K562 (cell line): ENCODE data around the gene HSPA4L. TPM values are rescaled to one million over a fixed set of nuclear protein-coding genes. Genes with fewer than 3 reads are reported as not detected.

Experiments used
- ATAC-seq: fragments of 200-7000 bp; cut with Tn5 transposase; 3 replicates; pipeline ENCODE4 v1.9.1; 2020; ENCODE audit warnings: moderate library complexity
- BruUV-seq: library from RNA; stranded (reverse); fragments of 400-500 nt; replicated peaks from 2 replicates; lab custom pipeline; 2021; lab: Mats Ljungman, UMichigan
- CTCF ChIA-PET: fragments of 300-600 bp; formaldehyde crosslinking; extraction: SDS; loops from one replicate; lab custom pipeline; 2021; ENCODE audit warnings: low intra/inter-chr PET ratio; lab: Yijun Ruan, JAX
- POLR2A ChIA-PET: fragments of 300-600, 350-650 bp; sonication (Branson Sonifier 250); formaldehyde crosslinking; extraction: SDS; loops from one replicate; lab custom pipeline; 2021; ENCODE audit warnings: antibody characterized with exemption, inconsistent platforms; lab: Yijun Ruan, JAX
- DNase-seq, 4 experiments: peaks; one replicate each; pipeline versions ENCODE4 v3.0.0 to v3.0.0-alpha.2; 2011 to 2018; ENCODE audit warnings: low spot score in 3 of 4, mixed read lengths in 3 of 4; ENCODE audit errors: extremely low read depth in 1 of 4
- FAIRE-seq: peaks from 2 replicates; lab custom pipeline; 2011; peaks lifted over from hg19 to GRCh38; lab: Jason Lieb, UNC
- H2AFZ ChIP-seq: 2 replicates; pipeline ENCODE4 v1.6.0; 2011; ENCODE audit warnings: low read depth, low read length, control low read depth, inconsistent platforms
- H3K27ac ChIP-seq: fragments of 200-600 bp; 3 replicates; pipeline ENCODE4 v1.8.0; 2011; ENCODE audit warnings: low read depth, mild to moderate bottlenecking, control low read depth, inconsistent platforms, low read length, moderate library complexity, mixed read lengths; ENCODE audit errors: extremely low read depth
- H3K27me3 ChIP-seq, 2 experiments: fragments of 300-600 bp in 1 of 2; 2 replicates in 1 of 2; 3 replicates in 1 of 2; pipeline versions ENCODE4 v1.6.0 to v1.8.0; 2011; ENCODE audit warnings: inconsistent platforms in 2 of 2, low read length in 2 of 2, mild to moderate bottlenecking in 1 of 2, mixed read lengths in 1 of 2, moderate library complexity in 1 of 2; ENCODE audit not compliant: control insufficient read depth in 2 of 2, insufficient read depth in 2 of 2
- H3K36me3 ChIP-seq: fragments of 300-600 bp; 3 replicates; pipeline ENCODE4 v1.8.0; 2011; ENCODE audit warnings: mild to moderate bottlenecking, low read length, inconsistent platforms; ENCODE audit not compliant: control insufficient read depth, insufficient read depth
- H3K4me1 ChIP-seq, 2 experiments: fragments of 200-600 bp in 1 of 2; replicated peaks in 1 of 2; 2 replicates in 1 of 2; 3 replicates in 1 of 2; pipeline versions ENCODE4 v1.5.1 to v1.8.0; 2011; ENCODE audit warnings: inconsistent platforms in 2 of 2, low read length in 2 of 2, mild to moderate bottlenecking in 1 of 2, mixed read lengths in 1 of 2, moderate library complexity in 1 of 2; ENCODE audit not compliant: control insufficient read depth in 2 of 2, insufficient read depth in 2 of 2
- H3K4me2 ChIP-seq: 2 replicates; pipeline ENCODE4 v1.6.1; 2011; ENCODE audit warnings: low read length, control low read depth, inconsistent platforms, mixed read lengths; ENCODE audit not compliant: insufficient read depth
- H3K4me3 ChIP-seq: fragments of 200-600 bp; sonication (generic), shearing (Covaris generic); 2 replicates; pipeline ENCODE4 v1.5.1; 2016; ENCODE audit warnings: control low read depth, inconsistent platforms
- H3K79me2 ChIP-seq: fragments of 200-600 bp; 3 replicates; pipeline ENCODE4 v1.8.0; 2011; ENCODE audit warnings: low read length, inconsistent platforms; ENCODE audit not compliant: control insufficient read depth, insufficient read depth
- H3K9ac ChIP-seq, 2 experiments: 2 replicates each; pipeline versions ENCODE4 v1.6.0 to v1.6.1; 2011; ENCODE audit warnings: low read depth in 2 of 2, low read length in 2 of 2, control low read depth in 1 of 2, inconsistent platforms in 1 of 2, mild to moderate bottlenecking in 1 of 2, mixed read lengths in 1 of 2; ENCODE audit not compliant: insufficient read depth in 1 of 2
- H3K9me1 ChIP-seq: one replicate; pipeline ENCODE4 v1.6.0; 2011; ENCODE audit warnings: inconsistent platforms, mild to moderate bottlenecking, low read length, moderate library complexity; ENCODE audit not compliant: control insufficient read depth, insufficient read depth
- H3K9me3 ChIP-seq: replicated peaks from 2 replicates; pipeline ENCODE4 v1.5.1; 2011; ENCODE audit warnings: low read depth, low read length, inconsistent platforms; ENCODE audit not compliant: control insufficient read depth, insufficient read depth
- H4K20me1 ChIP-seq: replicated peaks from 2 replicates; pipeline ENCODE4 v1.6.1; 2011; ENCODE audit warnings: low read length, inconsistent platforms, mixed read lengths; ENCODE audit not compliant: control insufficient read depth, insufficient read depth
- ARID1B ChIP-seq: fragments of 450-650 bp; IDR thresholded peaks from 2 replicates; pipeline ENCODE4 v1.6.1; 2016; ENCODE audit warnings: antibody characterized with exemption, mild to moderate bottlenecking, inconsistent platforms
- ATF1 ChIP-seq, 2 experiments: fragments of 450-650 bp in 1 of 2; IDR thresholded peaks; 2 replicates each; pipeline ENCODE4 v1.6.1; 2016; ENCODE audit warnings: missing compliant biosample characterization in 1 of 2, missing genetic modification characterization in 1 of 2
- ATF3 ChIP-seq, 2 experiments: fragments of 450-650 bp in 1 of 2; sonication (generic) in 1 of 2; formaldehyde crosslinking in 1 of 2; IDR thresholded peaks in 1 of 2; conservative IDR thresholded peaks in 1 of 2; 2 replicates each; pipeline versions ENCODE4 v1.6.1 to v1.8.1; 2016 to 2023; ENCODE audit warnings: mild to moderate bottlenecking in 2 of 2, moderate library complexity in 2 of 2, inconsistent platforms in 1 of 2, missing genetic modification reagents in 1 of 2
- CREBBP ChIP-seq: IDR thresholded peaks from one replicate; pipeline ENCODE4 v1.6.1; 2012; ENCODE audit warnings: low read depth, mild to moderate bottlenecking, control low read depth, inconsistent platforms, low read length
- CREM ChIP-seq: IDR thresholded peaks from 2 replicates; pipeline ENCODE4 v1.6.1; 2014; ENCODE audit warnings: antibody characterized with exemption, low read depth
- ESRRA ChIP-seq: fragments of 450-650 bp; IDR thresholded peaks from 2 replicates; pipeline ENCODE4 v1.6.1; 2014; ENCODE audit warnings: low read depth, mild to moderate bottlenecking, moderate library complexity, borderline replicate concordance
- ESRRB ChIP-seq: fragments of 250-450 bp; sonication (Bioruptor Pico); IDR thresholded peaks from 2 replicates; pipeline ENCODE4 v1.5.0; 2020; ENCODE audit warnings: mild to moderate bottlenecking, moderate library complexity, borderline replicate concordance
- FOXA3 ChIP-seq, 2 experiments: fragments of 450-650 bp in 1 of 2; sonication (generic) in 1 of 2; formaldehyde crosslinking; IDR thresholded peaks in 1 of 2; conservative IDR thresholded peaks in 1 of 2; 2 replicates each; pipeline versions ENCODE4 v1.4.0 to v1.8.0; 2020 to 2022; ENCODE audit warnings: mild to moderate bottlenecking in 2 of 2, missing genetic modification reagents in 1 of 2
- POLR3A ChIP-seq: IDR thresholded peaks from 2 replicates; pipeline ENCODE4 v1.6.1; 2011; ENCODE audit warnings: borderline replicate concordance, mild to moderate bottlenecking, moderate library complexity; ENCODE audit not compliant: insufficient read length, insufficient read depth; ENCODE audit errors: extremely low read depth
- RBM25 ChIP-seq: fragments of 200-400 bp; formaldehyde crosslinking; IDR thresholded peaks from 2 replicates; pipeline ENCODE4 v1.6.1; 2018; ENCODE audit warnings: low read length, low read depth, moderate library complexity; ENCODE audit not compliant: severe bottlenecking
- RNF2 ChIP-seq: sonication (generic); IDR thresholded peaks from 2 replicates; pipeline ENCODE4 v1.6.1; 2016
- SIRT6 ChIP-seq: IDR thresholded peaks from one replicate; pipeline ENCODE4 v1.6.1; 2012; ENCODE audit warnings: low read depth, mild to moderate bottlenecking, control low read depth, inconsistent platforms, low read length, moderate library complexity
- TEAD2 ChIP-seq: fragments of 450-650 bp; IDR thresholded peaks from 2 replicates; pipeline ENCODE4 v1.6.1; 2016; ENCODE audit warnings: missing genetic modification characterization, control low read depth, missing compliant biosample characterization
- ZEB2 ChIP-seq: fragments of 450-650 bp; IDR thresholded peaks from 2 replicates; pipeline ENCODE4 v1.6.1; 2016
- ZNF444 ChIP-seq: fragments of 250-450 bp; sonication (Bioruptor Pico); IDR thresholded peaks from 2 replicates; pipeline ENCODE4 v1.4.0; 2020; ENCODE audit warnings: mild to moderate bottlenecking, moderate library complexity
- ZNF561 ChIP-seq: fragments of 450-650 bp; formaldehyde crosslinking; conservative IDR thresholded peaks from 2 replicates; pipeline ENCODE4 v1.4.0; 2020; ENCODE audit warnings: mild to moderate bottlenecking, moderate library complexity
- WGBS: fragments of 100-300 bp; shearing (Covaris generic); methylation state at CpG from one replicate; pipeline ENCODE4 v1.1.6; 2016; ENCODE audit warnings: low coverage, mixed read lengths; ENCODE audit not compliant: insufficient coverage; ENCODE audit errors: missing lambda C conversion rate; 5-methylcytosine and 5-hydroxymethylcytosine counted together
- in situ Hi-C: fragments of 300-500 bp; cut with MboI; formaldehyde crosslinking; loops from 4 replicates; pipeline ENCODE4 v1.15.0; 2018; ENCODE audit warnings: inconsistent platforms, mixed read lengths
- intact Hi-C: fragments of 100-400 bp; cut with micrococcal nuclease; formaldehyde crosslinking; loops from 2 replicates; pipeline ENCODE4 v1.14.2; 2022
- polyA plus RNA-seq, 8 experiments: library from polyadenylated mRNA; depleted of rRNA in 4 of 8; stranded (reverse) in 5 of 8; unstranded in 3 of 8; fragments of >200 nt; fragmentation: Nextera tagmentation in 2 of 8; fragmentation: Illumina TruSeq in 1 of 8; extraction: Ambion mirVana in 2 of 8; extraction: Trizol in 1 of 8; gene quantifications; 2 replicates each; pipeline versions ENCODE4 v1.2.1 to v1.2.3, GENCODE V29; 2011 to 2014; ENCODE audit warnings: inconsistent platforms in 1 of 8, missing spikeins in 1 of 8
- total RNA-seq, 7 experiments: library from RNA; depleted of rRNA in 6 of 7; stranded (reverse); fragments of >200 nt in 6 of 7; fragmentation: Illumina TruSeq in 2 of 7; extraction: Trizol in 2 of 7; gene quantifications; 2 replicates each; pipeline versions ENCODE4 v1.2.1 to v1.2.3, GENCODE V29; 2011 to 2021; ENCODE audit warnings: low replicate concordance in 1 of 7
- TF ChIP-seq, protein P1 (sequence below): fragments of 450-650 bp; IDR thresholded peaks from 2 replicates; pipeline ENCODE4 v1.6.1; 2016; ENCODE audit warnings: antibody characterized with exemption
- TF ChIP-seq, protein P2 (sequence below): fragments of 250-450 bp; sonication (Bioruptor Pico); IDR thresholded peaks from 2 replicates; pipeline ENCODE4 v1.5.0; 2020; ENCODE audit warnings: mild to moderate bottlenecking

HSPA4L gene
- total and polyA plus RNA-seq, 9 of the 15 experiments (the other 6 are each of a cell fraction or from before 2014, with no cell fraction given) = 12.3 to 37.0 (median 21.7) TPM

DNA sequence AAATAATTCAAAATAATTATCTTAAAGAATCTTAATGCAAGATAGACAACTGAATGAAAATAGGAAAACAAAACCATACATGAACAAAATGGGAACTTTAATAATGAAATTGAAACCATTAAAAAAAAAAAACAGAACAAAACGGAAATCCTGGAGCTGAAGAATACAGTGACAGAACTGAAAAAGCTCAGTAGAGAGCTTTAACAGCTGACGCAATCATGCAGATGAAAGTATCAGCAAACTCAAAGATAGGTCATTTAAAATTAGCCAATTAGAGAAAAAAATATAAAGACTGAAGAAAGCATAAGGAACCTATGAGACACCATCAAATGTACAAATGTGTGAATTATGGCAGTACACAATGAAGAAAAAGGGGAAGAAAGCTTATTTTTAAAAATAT lies 33.2 kb upstream of the HSPA4L start:
- no peak overlapping the region for H3K27ac ChIP-seq
- no peaks in the 10 kb centered on the region for H3K36me3 ChIP-seq
- ATAC-seq = no peak
- in situ Hi-C loops = no loop called here
- ChIA-PET CTCF (no interaction called here), POLR2A (interaction anchor here (0.6 kb wide), 1 partner anchor 34 kb away, joined by 3 read pairs; no protein-coding TSS in a partner anchor)
- intact Hi-C loops = no loop called here
- no peaks in the 10 kb centered on the region for H3K27me3 ChIP-seq
- H3K4me3 ChIP-seq = no peak overlapping the region
- 41% methylated on average over 2 of the region's 2 CpGs for WGBS
- H3K79me2 ChIP-seq = no peaks in the 10 kb centered on the region
- peaks cover 5% of the 10 kb centered on the region; the same call in 1 of the 2 replicates for H3K9me3 ChIP-seq
- H3K4me1 ChIP-seq = no peaks in the 10 kb centered on the region
- no peaks in the 10 kb centered on the region for H4K20me1 ChIP-seq
- no peaks in the 10 kb centered on the region for H3K9me1 ChIP-seq
- no TSS peak for BruUV-seq
- FAIRE-seq = no peak
- H3K9ac ChIP-seq = no peak overlapping the region
- H3K4me2 ChIP-seq = no peak overlapping the region
- H2AFZ ChIP-seq = no peak overlapping the region
- no peak for DNase-seq
- TF ChIP-seq ATF3 (IDR thresholded peaks at IDR 0.05) = peak; percentile 58
- no peak for TF ChIP-seq ATF3 (CRISPR knock-in tag; conservative IDR thresholded peaks at IDR 0.05)
- TF ChIP-seq, protein P1, sequence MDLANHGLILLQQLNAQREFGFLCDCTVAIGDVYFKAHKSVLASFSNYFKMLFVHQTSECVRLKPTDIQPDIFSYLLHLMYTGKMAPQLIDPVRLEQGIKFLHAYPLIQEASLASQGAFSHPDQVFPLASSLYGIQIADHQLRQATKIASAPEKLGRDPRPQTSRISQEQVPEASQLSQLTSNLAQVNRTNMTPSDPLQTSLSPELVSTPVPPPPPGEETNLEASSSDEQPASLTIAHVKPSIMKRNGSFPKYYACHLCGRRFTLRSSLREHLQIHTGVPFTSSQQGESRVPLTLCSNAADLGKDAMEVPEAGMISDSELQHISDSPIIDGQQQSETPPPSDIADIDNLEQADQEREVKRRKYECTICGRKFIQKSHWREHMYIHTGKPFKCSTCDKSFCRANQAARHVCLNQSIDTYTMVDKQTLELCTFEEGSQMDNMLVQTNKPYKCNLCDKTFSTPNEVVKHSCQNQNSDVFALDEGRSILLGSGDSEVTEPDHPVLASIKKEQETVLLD = no peak
- no peak for TF ChIP-seq ZNF444 (CRISPR knock-in tag)
- TF ChIP-seq FOXA3 (CRISPR knock-in tag; conservative IDR thresholded peaks at IDR 0.05 in 1 of 2, IDR thresholded peaks at IDR 0.05 in 1 of 2) = no peak
- no peak for TF ChIP-seq RBM25
- TF ChIP-seq, protein P2, sequence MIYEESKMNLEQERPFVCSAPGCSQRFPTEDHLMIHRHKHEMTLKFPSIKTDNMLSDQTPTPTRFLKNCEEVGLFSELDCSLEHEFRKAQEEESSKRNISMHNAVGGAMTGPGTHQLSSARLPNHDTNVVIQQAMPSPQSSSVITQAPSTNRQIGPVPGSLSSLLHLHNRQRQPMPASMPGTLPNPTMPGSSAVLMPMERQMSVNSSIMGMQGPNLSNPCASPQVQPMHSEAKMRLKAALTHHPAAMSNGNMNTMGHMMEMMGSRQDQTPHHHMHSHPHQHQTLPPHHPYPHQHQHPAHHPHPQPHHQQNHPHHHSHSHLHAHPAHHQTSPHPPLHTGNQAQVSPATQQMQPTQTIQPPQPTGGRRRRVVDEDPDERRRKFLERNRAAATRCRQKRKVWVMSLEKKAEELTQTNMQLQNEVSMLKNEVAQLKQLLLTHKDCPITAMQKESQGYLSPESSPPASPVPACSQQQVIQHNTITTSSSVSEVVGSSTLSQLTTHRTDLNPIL (CRISPR knock-in tag) = no peak
- TF ChIP-seq POLR3A = no peak
- no peak for TF ChIP-seq ZNF561 (CRISPR knock-in tag)
- TF ChIP-seq ESRRB (CRISPR knock-in tag) = no peak
- TF ChIP-seq ESRRA = no peak
- no peak for TF ChIP-seq TEAD2 (tag)
- TF ChIP-seq ZEB2 = peak; percentile 70
- TF ChIP-seq RNF2 = no peak
- no peak for TF ChIP-seq CREBBP
- no peak for TF ChIP-seq CREM
- no peak for TF ChIP-seq ATF1 (CRISPR knock-in tag; IDR thresholded peaks at IDR 0.05)
- TF ChIP-seq ATF1 (tag; IDR thresholded peaks at IDR 0.05) = no peak
- TF ChIP-seq ARID1B = no peak
- no peak for TF ChIP-seq SIRT6
